T-helper 2 cell treated with Interferon-gamma antibody and Interleukin-4, amounts not matched to agents 5 μg/mL and 100 μg/mL, for 36 hours (primary cell): Measurements from ENCODE around the gene CCDC182.
A peak's percentile ranks its signal among the peaks of the same experiment; 100 is the strongest.

Experiments used
- DNase-seq: peaks from one replicate; pipeline ENCODE4 v3.0.0; 2021; ENCODE audit warnings: low spot score
- H3K27ac Mint-ChIP-seq: one replicate; pipeline ENCODE4 v1.8.0; 2021; ENCODE audit warnings: mild to moderate bottlenecking, mixed read lengths
- H3K27me3 Mint-ChIP-seq: one replicate; pipeline ENCODE4 v1.8.0; 2021; ENCODE audit warnings: low read depth, mixed read lengths
- H3K36me3 Mint-ChIP-seq: one replicate; pipeline ENCODE4 v1.8.0; 2021; ENCODE audit warnings: low read depth, mixed read lengths
- H3K4me1 Mint-ChIP-seq: one replicate; pipeline ENCODE4 v1.8.0; 2021; ENCODE audit warnings: low read depth, mixed read lengths
- H3K4me3 Mint-ChIP-seq: one replicate; pipeline ENCODE4 v1.8.0; 2022; ENCODE audit warnings: mild to moderate bottlenecking, moderate library complexity, mixed read lengths
- H3K9me3 Mint-ChIP-seq: one replicate; pipeline ENCODE4 v1.8.0; 2021; ENCODE audit warnings: mixed read lengths

The CCDC182 gene

GRCh38 chr17:57745242-57745641 is at the start of gene CCDC182:
CCDC182 (minus strand) TSS chr17:57745299; CDS start chr17:57745272, 27 bp downstream.
- Mint-ChIP-seq H3K36me3 (no peaks in the 10 kb centered on the region), H3K27ac (no peak within 1 kb of the TSS), H3K4me1 (peaks cover 4% of the 10 kb centered on the region), H3K4me3 (no peak within 1 kb of the TSS), H3K27me3 (peaks cover 14% of the 10 kb centered on the region), H3K9me3 (no peaks in the 10 kb centered on the region)
- DNase-seq, result no peak

GRCh38 chr17:57794841-57795240 is 49.7 kb upstream of the CCDC182 start:
- Mint-ChIP-seq H3K27ac (no peak overlapping the region), H3K9me3 (peaks cover 4% of the 10 kb centered on the region), H3K4me1 (peaks cover 7% of the 10 kb centered on the region), H3K27me3 (peaks cover 41% of the 10 kb centered on the region), H3K4me3 (no peak overlapping the region), H3K36me3 (peaks cover 1% of the 10 kb centered on the region)
- DNase-seq, result no peak

- H3K4me3 Mint-ChIP-seq, result no peak overlapping the region
- H3K27me3 Mint-ChIP-seq, result peaks cover 44% of the 10 kb centered on the region
- no peaks in the 10 kb centered on the region for H3K9me3 Mint-ChIP-seq
- H3K36me3 Mint-ChIP-seq, result no peaks in the 10 kb centered on the region
- H3K27ac Mint-ChIP-seq, result no peak overlapping the region
- H3K4me1 Mint-ChIP-seq, result no peaks in the 10 kb centered on the region
- DNase-seq, result no peak
Observed at GRCh38 chr17:57788725-57789124, 43.6 kb upstream of the CCDC182 start.

- no peak overlapping the region for H3K27ac Mint-ChIP-seq
- no peak overlapping the region for H3K4me3 Mint-ChIP-seq
- no peaks in the 10 kb centered on the region for H3K9me3 Mint-ChIP-seq
- no peaks in the 10 kb centered on the region for H3K4me1 Mint-ChIP-seq
- H3K27me3 Mint-ChIP-seq, result peaks cover 32% of the 10 kb centered on the region
- no peak for DNase-seq
- no peaks in the 10 kb centered on the region for H3K36me3 Mint-ChIP-seq
Observed at GRCh38 chr17:57785022-57785421, 39.9 kb upstream of the CCDC182 start.

- Mint-ChIP-seq H3K4me1 (no peaks in the 10 kb centered on the region), H3K27me3 (peaks cover 31% of the 10 kb centered on the region), H3K36me3 (no peaks in the 10 kb centered on the region), H3K4me3 (no peak overlapping the region), H3K9me3 (no peaks in the 10 kb centered on the region), H3K27ac (no peak overlapping the region)
- DNase-seq, result no peak
Observed at GRCh38 chr17:57784226-57784895, 39.3 kb upstream of the CCDC182 start.

- no peak overlapping the region for H3K4me3 Mint-ChIP-seq
- no peaks in the 10 kb centered on the region for H3K4me1 Mint-ChIP-seq
- peak; percentile 76 for DNase-seq
- no peaks in the 10 kb centered on the region for H3K9me3 Mint-ChIP-seq
- H3K27ac Mint-ChIP-seq, result no peak overlapping the region
- H3K27me3 Mint-ChIP-seq, result peaks cover 25% of the 10 kb centered on the region
- no peaks in the 10 kb centered on the region for H3K36me3 Mint-ChIP-seq
Observed at GRCh38 chr17:57783338-57783742, 38.2 kb upstream of the CCDC182 start.

- Mint-ChIP-seq H3K4me1 (no peaks in the 10 kb centered on the region), H3K9me3 (no peaks in the 10 kb centered on the region), H3K27ac (no peak overlapping the region), H3K36me3 (no peaks in the 10 kb centered on the region), H3K4me3 (no peak overlapping the region), H3K27me3 (peaks cover 19% of the 10 kb centered on the region)
- DNase-seq, result no peak
Observed at GRCh38 chr17:57782647-57783337, 37.7 kb upstream of the CCDC182 start.

- H3K9me3 Mint-ChIP-seq, result no peaks in the 10 kb centered on the region
- DNase-seq, result no peak
Observed at GRCh38 chr17:57782062-57782490, 37.0 kb upstream of the CCDC182 start.

GRCh38 chr17:57781386-57782061 is 36.4 kb upstream of the CCDC182 start:
- Mint-ChIP-seq H3K36me3 (no peaks in the 10 kb centered on the region), H3K27me3 (peaks cover 8% of the 10 kb centered on the region), H3K4me3 (no peak overlapping the region), H3K4me1 (no peaks in the 10 kb centered on the region), H3K27ac (no peak overlapping the region), H3K9me3 (no peaks in the 10 kb centered on the region)
- no peak for DNase-seq

More at GRCh38 chr17:57782062-57782490, 37.0 kb upstream of the CCDC182 start:
- Mint-ChIP-seq H3K27ac (no peak overlapping the region), H3K27me3 (peaks cover 13% of the 10 kb centered on the region), H3K36me3 (no peaks in the 10 kb centered on the region), H3K4me3 (no peak overlapping the region), H3K4me1 (no peaks in the 10 kb centered on the region)

- H3K27me3 Mint-ChIP-seq, result peaks cover 19% of the 10 kb centered on the region
- no peak overlapping the region for H3K4me3 Mint-ChIP-seq
- no peak overlapping the region for H3K27ac Mint-ChIP-seq
- H3K9me3 Mint-ChIP-seq, result no peaks in the 10 kb centered on the region
- DNase-seq, result no peak
- no peaks in the 10 kb centered on the region for H3K4me1 Mint-ChIP-seq
- no peaks in the 10 kb centered on the region for H3K36me3 Mint-ChIP-seq
Observed at GRCh38 chr17:57779706-57780105, 34.6 kb upstream of the CCDC182 start.

- Mint-ChIP-seq H3K36me3 (no peaks in the 10 kb centered on the region), H3K4me3 (no peak overlapping the region), H3K4me1 (no peaks in the 10 kb centered on the region), H3K27me3 (peaks cover 28% of the 10 kb centered on the region), H3K9me3 (no peaks in the 10 kb centered on the region), H3K27ac (no peak overlapping the region)
- DNase-seq, result no peak
Observed at GRCh38 chr17:57778306-57778705, 33.2 kb upstream of the CCDC182 start.

GRCh38 chr17:57776366-57776765 is 31.3 kb upstream of the CCDC182 start:
- Mint-ChIP-seq H3K4me3 (no peak overlapping the region), H3K27ac (no peak overlapping the region), H3K27me3 (peaks cover 35% of the 10 kb centered on the region), H3K36me3 (no peaks in the 10 kb centered on the region), H3K9me3 (no peaks in the 10 kb centered on the region), H3K4me1 (no peaks in the 10 kb centered on the region)
- no peak for DNase-seq

GRCh38 chr17:57774872-57775271 is 29.8 kb upstream of the CCDC182 start:
- Mint-ChIP-seq H3K27me3 (peaks cover 43% of the 10 kb centered on the region), H3K27ac (no peak overlapping the region), H3K4me3 (no peak overlapping the region), H3K4me1 (no peaks in the 10 kb centered on the region), H3K36me3 (no peaks in the 10 kb centered on the region), H3K9me3 (no peaks in the 10 kb centered on the region)
- no peak for DNase-seq

- Mint-ChIP-seq H3K27ac (no peak overlapping the region), H3K4me3 (no peak overlapping the region), H3K27me3 (peaks cover 48% of the 10 kb centered on the region), H3K36me3 (no peaks in the 10 kb centered on the region), H3K4me1 (no peaks in the 10 kb centered on the region), H3K9me3 (no peaks in the 10 kb centered on the region)
- DNase-seq, result no peak
Observed at GRCh38 chr17:57773557-57773956, 28.5 kb upstream of the CCDC182 start.
